Osteocyte (in vitro differentiated cells): ENCODE data around the gene IGSF21. TPM values are rescaled to one million over a fixed set of nuclear protein-coding genes. Genes with fewer than 3 reads are reported as not detected.

Source experiments
- DNase-seq: peaks from one replicate; pipeline ENCODE4 v3.0.0; 2021; ENCODE audit warnings: mixed read lengths; ENCODE audit not compliant: unreplicated experiment; ENCODE audit errors: extremely low spot score
- H3K27ac Mint-ChIP-seq: one replicate; pipeline ENCODE4 v1.8.0; 2021; ENCODE audit warnings: mild to moderate bottlenecking, mixed read lengths; ENCODE audit not compliant: unreplicated experiment
- H3K27me3 Mint-ChIP-seq: one replicate; pipeline ENCODE4 v1.8.0; 2021; ENCODE audit warnings: mixed read lengths; ENCODE audit not compliant: unreplicated experiment
- H3K36me3 Mint-ChIP-seq: one replicate; pipeline ENCODE4 v1.8.0; 2021; ENCODE audit warnings: mixed read lengths; ENCODE audit not compliant: unreplicated experiment
- H3K4me1 Mint-ChIP-seq: one replicate; pipeline ENCODE4 v1.8.0; 2021; ENCODE audit warnings: mixed read lengths; ENCODE audit not compliant: unreplicated experiment
- H3K4me3 Mint-ChIP-seq: one replicate; pipeline ENCODE4 v1.8.0; 2021; ENCODE audit warnings: mild to moderate bottlenecking, moderate library complexity, mixed read lengths; ENCODE audit not compliant: unreplicated experiment
- H3K9me3 Mint-ChIP-seq: one replicate; pipeline ENCODE4 v1.8.0; 2021; ENCODE audit warnings: mixed read lengths; ENCODE audit not compliant: unreplicated experiment
- CTCF ChIP-seq: fragments of 200-600 bp; sonication (generic); IDR thresholded peaks from 2 replicates; pipeline ENCODE4 v1.5.0; 2021; ENCODE audit warnings: antibody characterized with exemption, mild to moderate bottlenecking, moderate library complexity
- total RNA-seq: library from RNA; stranded (reverse); gene quantifications from 2 replicates; pipeline ENCODE4 v1.2.1, GENCODE V29; 2021

IGSF21 gene
- total RNA-seq, 1 donor from 2014 or later, result not detected

GRCh38 chr1:18385239-18385790, 277.7 kb downstream of the IGSF21 start:
- no peak for DNase-seq
- Mint-ChIP-seq H3K4me3 (no peak overlapping the region), H3K27ac (no peak overlapping the region), H3K4me1 (no peaks in the 10 kb centered on the region), H3K27me3 (no peaks in the 10 kb centered on the region), H3K36me3 (no peaks in the 10 kb centered on the region), H3K9me3 (peaks cover 11% of the 10 kb centered on the region)
- TF ChIP-seq CTCF, result no peak

- no peak overlapping the region for H3K27ac Mint-ChIP-seq
- peaks cover 3% of the 10 kb centered on the region for H3K9me3 Mint-ChIP-seq
- no peaks in the 10 kb centered on the region for H3K4me1 Mint-ChIP-seq
- no peak overlapping the region for H3K4me3 Mint-ChIP-seq
- no peaks in the 10 kb centered on the region for H3K36me3 Mint-ChIP-seq
- H3K27me3 Mint-ChIP-seq, result no peaks in the 10 kb centered on the region
- DNase-seq, result no peak
- no peak for TF ChIP-seq CTCF
Measured at GRCh38 chr1:18386591-18386990, 279.0 kb downstream of the IGSF21 start.

- Mint-ChIP-seq H3K27ac (no peak overlapping the region), H3K4me3 (no peak overlapping the region), H3K4me1 (no peaks in the 10 kb centered on the region), H3K36me3 (no peaks in the 10 kb centered on the region), H3K9me3 (no peaks in the 10 kb centered on the region), H3K27me3 (no peaks in the 10 kb centered on the region)
- no peak for DNase-seq
- no peak for TF ChIP-seq CTCF
Measured at GRCh38 chr1:18387307-18387706, 279.7 kb downstream of the IGSF21 start.

GRCh38 chr1:18390953-18391352, 283.4 kb downstream of the IGSF21 start:
- Mint-ChIP-seq H3K4me3 (no peak overlapping the region), H3K27me3 (no peaks in the 10 kb centered on the region)
- DNase-seq, result no peak

More at GRCh38 chr1:18390953-18391352, 283.4 kb downstream of the IGSF21 start:
- Mint-ChIP-seq H3K36me3 (no peaks in the 10 kb centered on the region), H3K4me1 (no peaks in the 10 kb centered on the region), H3K27ac (no peak overlapping the region), H3K9me3 (peaks cover 6% of the 10 kb centered on the region)
- TF ChIP-seq CTCF, result no peak
